HCT116 (cell line): ENCODE results near the gene ZFYVE1. TPM values are rescaled to one million over a fixed set of nuclear protein-coding genes. Genes with fewer than 3 reads are reported as not detected.

ENCODE experiments used
- ATAC-seq: fragments of 200-7000 bp; cut with Tn5 transposase; 2 replicates; pipeline ENCODE4 v1.9.1; 2020; ENCODE audit warnings: mild to moderate bottlenecking, moderate library complexity
- BruUV-seq: library from RNA; stranded (reverse); fragments of 400-500 nt; replicated peaks from 2 replicates; lab custom pipeline; 2021; lab: Mats Ljungman, UMichigan
- CTCF ChIA-PET: fragments of 300-600 bp; sonication (Branson Sonifier 250); formaldehyde crosslinking; loops from one replicate; lab custom pipeline; 2021; ENCODE audit warnings: antibody characterized with exemption; lab: Charles Lee
- POLR2A ChIA-PET: fragments of 300-600, 350-600 bp; sonication (Branson Sonifier 250); formaldehyde crosslinking; loops from one replicate; lab custom pipeline; 2021; ENCODE audit warnings: antibody characterized with exemption; lab: Charles Lee
- RAD21 ChIA-PET, 2 experiments: fragments of 300-600 bp; sonication (Branson Sonifier 250); formaldehyde crosslinking; loops; one replicate each; lab custom pipeline; 2023; ENCODE audit warnings: low total read pairs in 2 of 2; ENCODE audit not compliant: uncharacterized antibody in 2 of 2, unreplicated experiment in 2 of 2, low non-redundant PET in 1 of 2; lab: Charles Lee
- DNase-seq: peaks from one replicate; pipeline ENCODE4 v3.0.0-alpha.2; 2010; ENCODE audit warnings: low read depth, low spot score
- H2AFZ ChIP-seq: fragments of 200-600 bp; shearing (Covaris generic), sonication (generic); 2 replicates; pipeline ENCODE4 v1.6.1; 2017; ENCODE audit warnings: low read depth, mixed run types, mixed read lengths, antibody characterized with exemption, low read length; ENCODE audit not compliant: poor library complexity, severe bottlenecking
- H3K27ac ChIP-seq: 2 replicates; pipeline ENCODE4 v1.5.1; 2012; ENCODE audit warnings: low read depth, low read length
- H3K27me3 ChIP-seq: fragments of 200-600 bp; sonication (generic); 2 replicates; pipeline ENCODE4 v1.6.1; 2016; ENCODE audit warnings: mixed run types, low read length, mixed read lengths; ENCODE audit not compliant: insufficient read depth
- H3K36me3 ChIP-seq, 2 experiments: fragments of 200-500 bp in 1 of 2; fragments of 200-600 bp in 1 of 2; sonication (Bioruptor generic) in 1 of 2; sonication (generic) in 1 of 2; 2 replicates each; pipeline versions ENCODE4 v1.5.1 to v1.6.1; 2014 to 2016; ENCODE audit warnings: low read length in 2 of 2, inconsistent platforms in 1 of 2, mixed read lengths in 1 of 2, mixed run types in 1 of 2; ENCODE audit not compliant: insufficient read depth in 2 of 2, control insufficient read depth in 1 of 2
- H3K4me1 ChIP-seq, 2 experiments: fragments of 200-600 bp in 1 of 2; sonication (generic) in 1 of 2; 2 replicates each; pipeline versions ENCODE4 v1.5.1 to v1.6.1; 2012 to 2017; ENCODE audit warnings: low read length in 2 of 2, inconsistent platforms in 1 of 2, mild to moderate bottlenecking in 1 of 2, mixed read lengths in 1 of 2, mixed run types in 1 of 2, moderate library complexity in 1 of 2; ENCODE audit not compliant: insufficient read depth in 2 of 2, control insufficient read depth in 1 of 2
- H3K4me2 ChIP-seq: fragments of 200-600 bp; sonication (generic); 2 replicates; pipeline ENCODE4 v1.6.1; 2017; ENCODE audit warnings: mixed run types, low read length, mixed read lengths
- H3K4me3 ChIP-seq, 2 experiments: fragments of 200-600 bp in 1 of 2; sonication (generic) in 1 of 2; replicated peaks in 1 of 2; 2 replicates each; pipeline ENCODE4 v1.5.1; 2011 to 2016; ENCODE audit warnings: low read length in 2 of 2, control low read depth in 1 of 2, low read depth in 1 of 2, mild to moderate bottlenecking in 1 of 2, mixed read lengths in 1 of 2, mixed run types in 1 of 2
- H3K79me2 ChIP-seq: fragments of 200-600 bp; sonication (generic); 2 replicates; pipeline ENCODE4 v1.6.1; 2017; ENCODE audit warnings: mild to moderate bottlenecking, mixed run types, low read length, moderate library complexity, mixed read lengths; ENCODE audit not compliant: insufficient read depth
- H3K9ac ChIP-seq: fragments of 200-600 bp; sonication (generic); 2 replicates; pipeline ENCODE4 v1.6.1; 2016; ENCODE audit warnings: low read length, mixed read lengths
- H3K9me2 ChIP-seq: fragments of 200-600 bp; sonication (generic), shearing (Covaris generic); 2 replicates; pipeline ENCODE4 v1.6.1; 2017; ENCODE audit warnings: mixed run types, mild to moderate bottlenecking, moderate library complexity; ENCODE audit not compliant: insufficient read depth
- H3K9me3 ChIP-seq, 2 experiments: fragments of 200-500 bp in 1 of 2; fragments of 200-600 bp in 1 of 2; sonication (Bioruptor generic) in 1 of 2; sonication (generic) in 1 of 2; 2 replicates each; pipeline ENCODE4 v1.6.1; 2014 to 2017; ENCODE audit warnings: low read length in 2 of 2, mixed read lengths in 2 of 2, inconsistent platforms in 1 of 2, low read depth in 1 of 2, mild to moderate bottlenecking in 1 of 2, mixed run types in 1 of 2, moderate library complexity in 1 of 2; ENCODE audit not compliant: control insufficient read depth in 1 of 2, insufficient read depth in 1 of 2
- H4K20me1 ChIP-seq: fragments of 200-600 bp; sonication (generic), shearing (Covaris generic); 2 replicates; pipeline ENCODE4 v1.6.1; 2017; ENCODE audit warnings: mixed run types, mild to moderate bottlenecking, moderate library complexity; ENCODE audit not compliant: insufficient read depth
- TCF7L2 ChIP-seq: IDR thresholded peaks from 2 replicates; pipeline ENCODE4 v1.7.0; 2011; ENCODE audit warnings: borderline replicate concordance, inconsistent platforms; ENCODE audit not compliant: insufficient read depth, insufficient read length; ENCODE audit errors: extremely low read depth
- intact Hi-C: fragments of 100-400 bp; cut with micrococcal nuclease; formaldehyde crosslinking; loops from 2 replicates; pipeline ENCODE4 v1.10.0; 2022
- total RNA-seq: library from RNA; stranded (reverse); gene quantifications from one replicate; pipeline ENCODE4 v1.2.1, GENCODE V29; 2021; ENCODE audit not compliant: unreplicated experiment
- TF ChIP-seq, protein P1 (sequence below): IDR thresholded peaks from 2 replicates; pipeline ENCODE4 v1.6.1; 2012; ENCODE audit warnings: low read depth
- TF ChIP-seq, protein P2 (sequence below), 3 experiments: fragments of 200-600 bp in 1 of 3; sonication (generic) in 1 of 3; IDR thresholded peaks in 2 of 3; conservative IDR thresholded peaks in 1 of 3; 2 replicates each; pipeline ENCODE4 v1.5.1; 2012 to 2017; ENCODE audit warnings: low read depth in 2 of 3, low read length in 2 of 3, antibody characterized with exemption in 1 of 3, borderline replicate concordance in 1 of 3, control low read depth in 1 of 3, mild to moderate bottlenecking in 1 of 3, mixed read lengths in 1 of 3, mixed run types in 1 of 3, moderate library complexity in 1 of 3; ENCODE audit not compliant: insufficient read depth in 1 of 3

Gene ZFYVE1
- total RNA-seq, 1 experiment from 2014 or later, result 7.7 TPM

DNA sequence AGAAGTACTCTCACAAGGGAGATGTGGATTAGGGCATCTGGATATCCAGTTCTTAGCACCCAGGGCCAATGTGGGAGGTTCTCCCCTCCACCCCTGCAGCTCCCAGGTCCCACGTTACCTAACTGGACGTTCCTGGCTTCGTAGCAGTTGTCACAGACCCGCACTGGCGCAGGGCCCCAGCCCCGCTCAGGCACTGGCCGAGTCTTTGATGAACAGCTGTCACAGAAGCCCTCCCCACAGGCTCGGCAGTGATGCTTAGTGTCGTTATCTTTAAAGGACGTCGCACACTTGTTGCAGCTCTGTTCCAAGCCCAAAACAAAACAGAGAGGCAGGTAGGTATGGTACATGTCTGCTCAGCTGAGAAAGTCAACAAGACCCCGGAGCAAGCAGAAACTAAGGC is 52.2 kb downstream of the ZFYVE1 start:
- H2AFZ ChIP-seq, result no peak overlapping the region
- no peaks in the 10 kb centered on the region for H3K36me3 ChIP-seq
- no peak overlapping the region for H3K4me2 ChIP-seq
- ATAC-seq (no peak), DNase-seq (no peak)
- no peaks in the 10 kb centered on the region for H3K9me2 ChIP-seq
- no peak overlapping the region for H3K4me3 ChIP-seq
- H4K20me1 ChIP-seq, result no peaks in the 10 kb centered on the region
- intact Hi-C loops, result no loop called here
- H3K4me1 ChIP-seq, result no peaks in the 10 kb centered on the region
- no peaks in the 10 kb centered on the region for H3K79me2 ChIP-seq
- no peak overlapping the region for H3K27ac ChIP-seq
- CTCF ChIA-PET, result no interaction called here
- H3K9ac ChIP-seq, result no peak overlapping the region
- RAD21 ChIA-PET, result no interaction called here
- no peaks in the 10 kb centered on the region for H3K9me3 ChIP-seq
- POLR2A ChIA-PET, result no interaction called here
- TF ChIP-seq, protein P1, sequence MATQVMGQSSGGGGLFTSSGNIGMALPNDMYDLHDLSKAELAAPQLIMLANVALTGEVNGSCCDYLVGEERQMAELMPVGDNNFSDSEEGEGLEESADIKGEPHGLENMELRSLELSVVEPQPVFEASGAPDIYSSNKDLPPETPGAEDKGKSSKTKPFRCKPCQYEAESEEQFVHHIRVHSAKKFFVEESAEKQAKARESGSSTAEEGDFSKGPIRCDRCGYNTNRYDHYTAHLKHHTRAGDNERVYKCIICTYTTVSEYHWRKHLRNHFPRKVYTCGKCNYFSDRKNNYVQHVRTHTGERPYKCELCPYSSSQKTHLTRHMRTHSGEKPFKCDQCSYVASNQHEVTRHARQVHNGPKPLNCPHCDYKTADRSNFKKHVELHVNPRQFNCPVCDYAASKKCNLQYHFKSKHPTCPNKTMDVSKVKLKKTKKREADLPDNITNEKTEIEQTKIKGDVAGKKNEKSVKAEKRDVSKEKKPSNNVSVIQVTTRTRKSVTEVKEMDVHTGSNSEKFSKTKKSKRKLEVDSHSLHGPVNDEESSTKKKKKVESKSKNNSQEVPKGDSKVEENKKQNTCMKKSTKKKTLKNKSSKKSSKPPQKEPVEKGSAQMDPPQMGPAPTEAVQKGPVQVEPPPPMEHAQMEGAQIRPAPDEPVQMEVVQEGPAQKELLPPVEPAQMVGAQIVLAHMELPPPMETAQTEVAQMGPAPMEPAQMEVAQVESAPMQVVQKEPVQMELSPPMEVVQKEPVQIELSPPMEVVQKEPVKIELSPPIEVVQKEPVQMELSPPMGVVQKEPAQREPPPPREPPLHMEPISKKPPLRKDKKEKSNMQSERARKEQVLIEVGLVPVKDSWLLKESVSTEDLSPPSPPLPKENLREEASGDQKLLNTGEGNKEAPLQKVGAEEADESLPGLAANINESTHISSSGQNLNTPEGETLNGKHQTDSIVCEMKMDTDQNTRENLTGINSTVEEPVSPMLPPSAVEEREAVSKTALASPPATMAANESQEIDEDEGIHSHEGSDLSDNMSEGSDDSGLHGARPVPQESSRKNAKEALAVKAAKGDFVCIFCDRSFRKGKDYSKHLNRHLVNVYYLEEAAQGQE, result no peak
- TF ChIP-seq, all 23 proteins: peak for 0
- H3K27me3 ChIP-seq, result no peaks in the 10 kb centered on the region
- BruUV-seq, result no TSS peak

DNA sequence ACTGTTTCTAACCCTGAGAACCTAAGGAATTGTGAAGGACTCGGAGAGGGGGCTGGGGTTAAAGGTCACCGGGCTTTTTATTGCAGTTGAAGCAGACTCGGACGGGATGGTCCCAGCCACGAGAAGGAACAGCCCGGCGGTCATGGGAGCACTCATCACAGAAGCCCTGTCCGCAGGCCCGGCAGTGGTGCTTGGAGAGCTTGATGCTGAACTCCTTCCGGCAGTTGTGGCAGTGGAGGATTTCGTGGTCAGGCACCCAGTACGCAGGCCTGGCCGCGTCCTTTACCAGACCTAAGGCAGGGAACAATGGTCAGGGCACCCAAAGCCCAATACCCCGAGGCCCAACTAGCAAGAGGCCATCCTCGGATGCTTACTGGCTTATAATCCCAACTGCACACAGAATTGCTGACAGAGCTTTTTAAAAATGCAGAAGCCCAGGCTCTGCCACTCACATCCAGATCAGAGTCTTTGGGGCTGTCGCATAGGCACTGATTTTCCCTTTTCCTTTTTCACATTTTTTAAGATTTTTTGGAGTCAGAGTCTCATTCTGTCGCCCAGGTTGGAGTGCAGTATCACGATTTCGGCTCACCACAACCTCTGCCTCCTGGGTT is 56.0 kb downstream of the ZFYVE1 start:
- no peaks in the 10 kb centered on the region for H3K36me3 ChIP-seq
- RAD21 ChIA-PET, result no interaction called here
- H3K27ac ChIP-seq, result no peak overlapping the region
- no peak overlapping the region for H3K9ac ChIP-seq
- H3K27me3 ChIP-seq, result no peaks in the 10 kb centered on the region
- no peak for TF ChIP-seq TCF7L2
- TF ChIP-seq, protein P2, sequence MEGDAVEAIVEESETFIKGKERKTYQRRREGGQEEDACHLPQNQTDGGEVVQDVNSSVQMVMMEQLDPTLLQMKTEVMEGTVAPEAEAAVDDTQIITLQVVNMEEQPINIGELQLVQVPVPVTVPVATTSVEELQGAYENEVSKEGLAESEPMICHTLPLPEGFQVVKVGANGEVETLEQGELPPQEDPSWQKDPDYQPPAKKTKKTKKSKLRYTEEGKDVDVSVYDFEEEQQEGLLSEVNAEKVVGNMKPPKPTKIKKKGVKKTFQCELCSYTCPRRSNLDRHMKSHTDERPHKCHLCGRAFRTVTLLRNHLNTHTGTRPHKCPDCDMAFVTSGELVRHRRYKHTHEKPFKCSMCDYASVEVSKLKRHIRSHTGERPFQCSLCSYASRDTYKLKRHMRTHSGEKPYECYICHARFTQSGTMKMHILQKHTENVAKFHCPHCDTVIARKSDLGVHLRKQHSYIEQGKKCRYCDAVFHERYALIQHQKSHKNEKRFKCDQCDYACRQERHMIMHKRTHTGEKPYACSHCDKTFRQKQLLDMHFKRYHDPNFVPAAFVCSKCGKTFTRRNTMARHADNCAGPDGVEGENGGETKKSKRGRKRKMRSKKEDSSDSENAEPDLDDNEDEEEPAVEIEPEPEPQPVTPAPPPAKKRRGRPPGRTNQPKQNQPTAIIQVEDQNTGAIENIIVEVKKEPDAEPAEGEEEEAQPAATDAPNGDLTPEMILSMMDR (IDR thresholded peaks at IDR 0.05 in 2 of 3, conservative IDR thresholded peaks at IDR 0.05 in 1 of 3; ENCODE audit: borderline replicate concordance in 1 of 3, insufficient read depth in 1 of 3, low read depth in 2 of 3, low read length in 2 of 3), result no peak
- no peaks in the 10 kb centered on the region for H3K9me3 ChIP-seq
- no peak overlapping the region for H3K4me2 ChIP-seq
- BruUV-seq, result no TSS peak
- H3K79me2 ChIP-seq, result no peaks in the 10 kb centered on the region
- intact Hi-C loops, result no loop called here
- no peak for DNase-seq
- POLR2A ChIA-PET, result interaction anchor here (0.9 kb wide), 1 partner anchor 9 kb away, joined by 3 read pairs; no protein-coding TSS in a partner anchor
- H3K4me3 ChIP-seq, result no peak overlapping the region
- no peak overlapping the region for H2AFZ ChIP-seq
- no peaks in the 10 kb centered on the region for H3K4me1 ChIP-seq
- CTCF ChIA-PET, result no interaction called here
- no peaks in the 10 kb centered on the region for H3K9me2 ChIP-seq
- no peak for ATAC-seq
- no peaks in the 10 kb centered on the region for H4K20me1 ChIP-seq
